HepG2 (cell line): ENCODE results near the gene ZBTB46. TPM values are rescaled to one million over a fixed set of nuclear protein-coding genes. Genes with fewer than 3 reads are reported as not detected.

Experiments used
- AGO2 ChIP-seq: fragments of 200-400 bp; formaldehyde crosslinking; optimal IDR thresholded peaks from 2 replicates; pipeline ENCODE3; 2017; ENCODE audit warnings: mild to moderate bottlenecking, low read depth, low read length, moderate library complexity
- CREBL2 ChIP-seq: sonication (generic); formaldehyde crosslinking; IDR thresholded peaks from 2 replicates; pipeline ENCODE4 v1.8.1; 2023; ENCODE audit warnings: missing genetic modification reagents, mild to moderate bottlenecking, borderline replicate concordance
- HNRNPK ChIP-seq: fragments of 200-400 bp; formaldehyde crosslinking; IDR thresholded peaks from 2 replicates; pipeline ENCODE4 v1.6.1; 2018; ENCODE audit warnings: low read length, low read depth, moderate library complexity, mild to moderate bottlenecking; ENCODE audit not compliant: poor library complexity, severe bottlenecking
- SALL1 ChIP-seq: sonication (generic); formaldehyde crosslinking; IDR thresholded peaks from 2 replicates; pipeline ENCODE4 v1.8.0; 2022; ENCODE audit warnings: mild to moderate bottlenecking, missing genetic modification reagents
- TCF7 ChIP-seq: sonication (generic); IDR thresholded peaks from 2 replicates; pipeline ENCODE4 v1.6.1; 2016; ENCODE audit warnings: antibody characterized with exemption, low read depth
- TSC22D2 ChIP-seq: sonication (generic); formaldehyde crosslinking; IDR thresholded peaks from 2 replicates; pipeline ENCODE4 v1.5.1; 2020; ENCODE audit warnings: missing genetic modification reagents, mild to moderate bottlenecking, borderline replicate concordance
- ZNF335 ChIP-seq: sonication (generic); formaldehyde crosslinking; IDR thresholded peaks from 2 replicates; pipeline ENCODE4 v1.4.0; 2020; ENCODE audit warnings: missing genetic modification reagents
- ZNF343 ChIP-seq: sonication (generic); formaldehyde crosslinking; IDR thresholded peaks from 2 replicates; pipeline ENCODE4 v1.4.0; 2020; ENCODE audit warnings: mild to moderate bottlenecking, missing genetic modification reagents
- polyA plus RNA-seq, 8 experiments: library from polyadenylated mRNA; depleted of rRNA in 3 of 8; stranded (reverse) in 7 of 8; unstranded in 1 of 8; fragments of >200 nt; fragmentation: Illumina TruSeq in 4 of 8; extraction: Trizol in 4 of 8; gene quantifications; 2 replicates each; pipeline versions ENCODE4 v1.2.1 to v1.2.3, GENCODE V29; 2011 to 2016; ENCODE audit warnings: low read depth in 4 of 8, missing spikeins in 1 of 8, mixed read lengths in 1 of 8; ENCODE audit not compliant: insufficient read depth in 1 of 8
- total RNA-seq, 5 experiments: library from RNA; depleted of rRNA; stranded (reverse); fragments of >200 nt; fragmentation: Illumina TruSeq; extraction: Trizol; gene quantifications; 2 replicates each; pipeline ENCODE4 v1.2.3, GENCODE V29; 2016; ENCODE audit warnings: low read depth in 1 of 5
- TF ChIP-seq, protein P1 (sequence below), 2 experiments: fragments of 450-650 bp in 1 of 2; sonication (generic) in 1 of 2; formaldehyde crosslinking in 1 of 2; IDR thresholded peaks; 2 replicates each; pipeline versions ENCODE4 v1.6.1 to v1.8.0; 2016 to 2022; ENCODE audit warnings: antibody characterized with exemption in 1 of 2, mild to moderate bottlenecking in 1 of 2, missing genetic modification reagents in 1 of 2
- TF ChIP-seq, protein P2 (sequence below): sonication (generic); formaldehyde crosslinking; IDR thresholded peaks from 2 replicates; pipeline ENCODE4 v1.9.0; 2021; ENCODE audit warnings: missing genetic modification reagents, mild to moderate bottlenecking, borderline replicate concordance
- TF ChIP-seq, protein P3 (sequence below): sonication (generic); formaldehyde crosslinking; IDR thresholded peaks from 2 replicates; pipeline ENCODE4 v1.4.0; 2020; ENCODE audit warnings: missing genetic modification reagents, mild to moderate bottlenecking, borderline replicate concordance

Gene ZBTB46
- total and polyA plus RNA-seq, 2 of the 13 experiments (the other 11 are each of a cell fraction or from before 2014, with no cell fraction given) = 1.6 to 13.5 TPM

GRCh38 chr20:63854069-63854765, 23.2 kb upstream of the ZBTB46 start (continued):
- TF ChIP-seq, protein P1, sequence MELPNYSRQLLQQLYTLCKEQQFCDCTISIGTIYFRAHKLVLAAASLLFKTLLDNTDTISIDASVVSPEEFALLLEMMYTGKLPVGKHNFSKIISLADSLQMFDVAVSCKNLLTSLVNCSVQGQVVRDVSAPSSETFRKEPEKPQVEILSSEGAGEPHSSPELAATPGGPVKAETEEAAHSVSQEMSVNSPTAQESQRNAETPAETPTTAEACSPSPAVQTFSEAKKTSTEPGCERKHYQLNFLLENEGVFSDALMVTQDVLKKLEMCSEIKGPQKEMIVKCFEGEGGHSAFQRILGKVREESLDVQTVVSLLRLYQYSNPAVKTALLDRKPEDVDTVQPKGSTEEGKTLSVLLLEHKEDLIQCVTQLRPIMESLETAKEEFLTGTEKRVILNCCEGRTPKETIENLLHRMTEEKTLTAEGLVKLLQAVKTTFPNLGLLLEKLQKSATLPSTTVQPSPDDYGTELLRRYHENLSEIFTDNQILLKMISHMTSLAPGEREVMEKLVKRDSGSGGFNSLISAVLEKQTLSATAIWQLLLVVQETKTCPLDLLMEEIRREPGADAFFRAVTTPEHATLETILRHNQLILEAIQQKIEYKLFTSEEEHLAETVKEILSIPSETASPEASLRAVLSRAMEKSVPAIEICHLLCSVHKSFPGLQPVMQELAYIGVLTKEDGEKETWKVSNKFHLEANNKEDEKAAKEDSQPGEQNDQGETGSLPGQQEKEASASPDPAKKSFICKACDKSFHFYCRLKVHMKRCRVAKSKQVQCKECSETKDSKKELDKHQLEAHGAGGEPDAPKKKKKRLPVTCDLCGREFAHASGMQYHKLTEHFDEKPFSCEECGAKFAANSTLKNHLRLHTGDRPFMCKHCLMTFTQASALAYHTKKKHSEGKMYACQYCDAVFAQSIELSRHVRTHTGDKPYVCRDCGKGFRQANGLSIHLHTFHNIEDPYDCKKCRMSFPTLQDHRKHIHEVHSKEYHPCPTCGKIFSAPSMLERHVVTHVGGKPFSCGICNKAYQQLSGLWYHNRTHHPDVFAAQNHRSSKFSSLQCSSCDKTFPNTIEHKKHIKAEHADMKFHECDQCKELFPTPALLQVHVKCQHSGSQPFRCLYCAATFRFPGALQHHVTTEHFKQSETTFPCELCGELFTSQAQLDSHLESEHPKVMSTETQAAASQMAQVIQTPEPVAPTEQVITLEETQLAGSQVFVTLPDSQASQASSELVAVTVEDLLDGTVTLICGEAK (IDR thresholded peaks at IDR 0.05) = no peak
- TF ChIP-seq, protein P1 (CRISPR knock-in tag; IDR thresholded peaks at IDR 0.05) = no peak; the same call in 1 of the 2 replicates
- TF ChIP-seq ZNF343 (peak; percentile 57; the same call in 1 of the 2 replicates), AGO2 (peak; percentile 16), ZNF335 (CRISPR knock-in tag) (peak; percentile 41; the same call in 1 of the 2 replicates), CREBL2 (CRISPR knock-in tag) (no peak), TCF7 (peak; percentile 91), TSC22D2 (CRISPR knock-in tag) (peak; percentile 18; the same call in 1 of the 2 replicates), HNRNPK (peak; percentile 65), SALL1 (peak; percentile 30)
- TF ChIP-seq, protein P2, sequence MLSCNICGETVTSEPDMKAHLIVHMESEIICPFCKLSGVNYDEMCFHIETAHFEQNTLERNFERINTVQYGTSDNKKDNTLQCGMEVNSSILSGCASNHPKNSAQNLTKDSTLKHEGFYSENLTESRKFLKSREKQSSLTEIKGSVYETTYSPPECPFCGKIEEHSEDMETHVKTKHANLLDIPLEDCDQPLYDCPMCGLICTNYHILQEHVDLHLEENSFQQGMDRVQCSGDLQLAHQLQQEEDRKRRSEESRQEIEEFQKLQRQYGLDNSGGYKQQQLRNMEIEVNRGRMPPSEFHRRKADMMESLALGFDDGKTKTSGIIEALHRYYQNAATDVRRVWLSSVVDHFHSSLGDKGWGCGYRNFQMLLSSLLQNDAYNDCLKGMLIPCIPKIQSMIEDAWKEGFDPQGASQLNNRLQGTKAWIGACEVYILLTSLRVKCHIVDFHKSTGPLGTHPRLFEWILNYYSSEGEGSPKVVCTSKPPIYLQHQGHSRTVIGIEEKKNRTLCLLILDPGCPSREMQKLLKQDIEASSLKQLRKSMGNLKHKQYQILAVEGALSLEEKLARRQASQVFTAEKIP = no peak
- TF ChIP-seq, protein P3, sequence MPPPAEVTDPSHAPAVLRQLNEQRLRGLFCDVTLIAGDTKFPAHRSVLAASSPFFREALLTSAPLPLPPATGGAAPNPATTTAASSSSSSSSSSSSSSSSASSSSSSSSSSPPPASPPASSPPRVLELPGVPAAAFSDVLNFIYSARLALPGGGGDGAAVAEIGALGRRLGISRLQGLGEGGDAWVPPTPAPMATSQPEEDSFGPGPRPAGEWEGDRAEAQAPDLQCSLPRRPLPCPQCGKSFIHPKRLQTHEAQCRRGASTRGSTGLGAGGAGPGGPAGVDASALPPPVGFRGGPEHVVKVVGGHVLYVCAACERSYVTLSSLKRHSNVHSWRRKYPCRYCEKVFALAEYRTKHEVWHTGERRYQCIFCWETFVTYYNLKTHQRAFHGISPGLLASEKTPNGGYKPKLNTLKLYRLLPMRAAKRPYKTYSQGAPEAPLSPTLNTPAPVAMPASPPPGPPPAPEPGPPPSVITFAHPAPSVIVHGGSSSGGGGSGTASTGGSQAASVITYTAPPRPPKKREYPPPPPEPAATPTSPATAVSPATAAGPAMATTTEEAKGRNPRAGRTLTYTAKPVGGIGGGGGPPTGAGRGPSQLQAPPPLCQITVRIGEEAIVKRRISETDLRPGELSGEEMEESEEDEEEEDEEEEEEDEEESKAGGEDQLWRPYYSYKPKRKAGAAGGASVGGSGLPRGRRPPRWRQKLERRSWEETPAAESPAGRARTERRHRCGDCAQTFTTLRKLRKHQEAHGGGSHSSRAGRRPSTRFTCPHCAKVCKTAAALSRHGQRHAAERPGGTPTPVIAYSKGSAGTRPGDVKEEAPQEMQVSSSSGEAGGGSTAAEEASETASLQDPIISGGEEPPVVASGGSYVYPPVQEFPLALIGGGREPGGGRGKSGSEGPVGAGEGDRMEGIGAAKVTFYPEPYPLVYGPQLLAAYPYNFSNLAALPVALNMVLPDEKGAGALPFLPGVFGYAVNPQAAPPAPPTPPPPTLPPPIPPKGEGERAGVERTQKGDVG (CRISPR knock-in tag) = 0 out of 2 replicates have a peak, but pooled peaks have one; percentile 11
